ENCODE data around the gene GRM1.

The GRM1 gene

DNA sequence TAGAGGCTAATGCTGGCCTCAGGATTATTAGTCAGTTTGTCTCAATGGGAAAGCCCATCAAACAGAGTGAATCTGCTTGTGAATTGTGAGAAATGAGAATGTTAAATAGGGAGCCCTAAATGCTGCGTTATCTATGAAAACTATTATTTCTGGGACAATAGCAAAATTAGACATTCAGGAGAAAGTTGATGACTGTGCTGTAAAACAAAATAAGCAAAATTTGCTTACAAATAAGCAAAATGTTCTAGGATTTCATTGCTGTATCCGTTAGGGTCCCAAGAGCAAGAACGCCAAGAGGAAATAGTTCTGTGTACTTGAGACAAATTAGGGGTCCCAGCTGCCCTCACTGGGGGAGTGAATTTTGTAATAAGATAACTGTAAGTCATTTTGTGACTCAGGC, 455.5 kb downstream of the GRM1 start:
- DNase-seq, result no peak

All from inflammatory macrophage (primary cell).